Gastrocnemius medialis (tissue), 4 donors: ENCODE measurements around the gene AQP11. TPM values are rescaled to one million over a fixed set of nuclear protein-coding genes. Genes with fewer than 3 reads are reported as not detected.

ENCODE experiments used
- ATAC-seq, 2 donors: fragments of 150-250 bp; one replicate each; pipeline ENCODE4 v1.9.1; 2016
- DNase-seq, 2 donors: peaks; one replicate each; pipeline ENCODE4 v3.0.0-alpha.2; 2019
- H3K27ac ChIP-seq, 4 donors: fragments of 200-600 bp; sonication (generic); 1 replicate in 1 of 4; 2 replicates in 3 of 4; pipeline ENCODE4 v1.5.1; 2016 to 2018; ENCODE audit warnings: mild to moderate bottlenecking in 2 of 4, moderate library complexity in 1 of 4
- H3K27me3 ChIP-seq, 3 donors: fragments of 200-600 bp; sonication (generic) in 2 of 3; 1 replicate in 1 of 3; 2 replicates in 2 of 3; pipeline versions ENCODE4 v1.5.1 to v1.6.0; 2016 to 2019; ENCODE audit warnings: mild to moderate bottlenecking in 1 of 3, moderate library complexity in 1 of 3
- H3K36me3 ChIP-seq, 2 donors: fragments of 200-600 bp; sonication (generic) in 1 of 2; one replicate each; pipeline ENCODE4 v1.5.1; 2017 to 2018
- H3K4me1 ChIP-seq, 2 donors: fragments of 200-600 bp; sonication (generic) in 1 of 2; one replicate each; pipeline ENCODE4 v1.5.1; 2016 to 2017; ENCODE audit warnings: mild to moderate bottlenecking in 2 of 2
- H3K4me3 ChIP-seq, 4 donors: fragments of 200-600 bp; sonication (generic) in 3 of 4; 1 replicate in 1 of 4; 2 replicates in 3 of 4; pipeline ENCODE4 v1.5.1; 2016 to 2019; ENCODE audit warnings: mild to moderate bottlenecking in 2 of 4
- H3K9me3 ChIP-seq, 3 donors: fragments of 200-600 bp; sonication (generic) in 2 of 3; 1 replicate in 1 of 3; 2 replicates in 2 of 3; pipeline ENCODE4 v1.5.1; 2016 to 2019
- CTCF ChIP-seq, 5 experiments: fragments of 450-650 bp in 3 of 5; fragments of 200-600 bp in 2 of 5; sonication (generic) in 2 of 5; IDR thresholded peaks in 4 of 5; conservative IDR thresholded peaks in 1 of 5; 1 replicate in 4 of 5; 2 replicates in 1 of 5; pipeline ENCODE4 v1.5.1; 2016 to 2019; ENCODE audit warnings: antibody characterized with exemption in 5 of 5, mild to moderate bottlenecking in 3 of 5, moderate library complexity in 3 of 5
- POLR2A ChIP-seq, 2 donors: fragments of 450-650 bp; IDR thresholded peaks; one replicate each; pipeline ENCODE4 v1.6.1; 2017; ENCODE audit warnings: antibody characterized with exemption in 2 of 2, mild to moderate bottlenecking in 2 of 2, moderate library complexity in 2 of 2
- in situ Hi-C, 4 donors: fragments of 200-750 bp; cut with MboI; loops; one replicate each; pipeline versions ENCODE4 v1.15.0 to v1.8.0; 2017; ENCODE audit warnings: low sequenced_read_pairs in 4 of 4
- intact Hi-C: fragments of 100-400 bp; cut with DNase I; formaldehyde crosslinking; loops from one replicate; pipeline ENCODE4 v1.15.1; 2023; ENCODE audit warnings: low total_unique reads
- total RNA-seq, 4 donors: library from RNA; depleted of rRNA; stranded (reverse); fragments of >200 nt; gene quantifications; one replicate each; pipeline versions ENCODE4 v1.1.0 to v1.2.3, GENCODE V29; 2016

The AQP11 gene
- total RNA-seq, 4 donors from 2014 or later: 0.11 to 0.82 (median 0.46) TPM; not detected in 1

GRCh38 chr11:77637345-77638165 lies 47.8 kb downstream of the AQP11 start, which contains the start of gene CLNS1A:
Gene CLNS1A, minus strand, starts transcription at chr11:77637794. Its CDS starts 80 bp downstream, at chr11:77637714.
- in situ Hi-C loops: no loop called here
- TF ChIP-seq POLR2A (IDR thresholded peaks at IDR 0.05): peak; percentile 47 to 59
- no peak for TF ChIP-seq CTCF (IDR thresholded peaks at IDR 0.05 in 4 of 5, conservative IDR thresholded peaks at IDR 0.05 in 1 of 5)
- ATAC-seq (peak; percentile 97 to 99), DNase-seq (peak; percentile 77 to 79)
- Histone ChIP-seq H3K27me3 (peaks cover 0 to 4% (median 0%) of the 10 kb centered on the region in 3 donors), H3K9me3 (no peaks in the 10 kb centered on the region), H3K36me3 (no peaks in the 10 kb centered on the region), H3K4me1 (peaks cover 11 to 17% of the 10 kb centered on the region in 2 donors), H3K27ac (peak within 1 kb of the TSS; percentile 71 to 86 (median 82)), H3K4me3 (peak within 1 kb of the TSS; percentile 90 to 98 (median 93))
- intact Hi-C loops: loop anchor here (2.0 kb wide), 1 partner anchor 183 kb away; the partner anchor contains the start of genes AAMDC and RSF1

- Histone ChIP-seq H3K4me1 (peaks cover 0 to 4% of the 10 kb centered on the region in 2 donors), H3K27ac (no peak overlapping the region), H3K9me3 (no peaks in the 10 kb centered on the region), H3K27me3 (peaks cover 0 to 4% (median 0%) of the 10 kb centered on the region in 3 donors), H3K36me3 (no peaks in the 10 kb centered on the region), H3K4me3 (no peak overlapping the region)
- ATAC-seq (no peak), DNase-seq (no peak)
- TF ChIP-seq POLR2A (IDR thresholded peaks at IDR 0.05) (no peak), CTCF (IDR thresholded peaks at IDR 0.05 in 4 of 5, conservative IDR thresholded peaks at IDR 0.05 in 1 of 5) (no peak)
- in situ Hi-C loops: no loop called here
- intact Hi-C loops: no loop called here
Measured at GRCh38 chr11:77642228-77642627, 52.5 kb downstream of the AQP11 start.

- Histone ChIP-seq H3K27me3 (peaks cover 0 to 4% (median 0%) of the 10 kb centered on the region in 3 donors), H3K4me1 (no peaks in the 10 kb centered on the region), H3K36me3 (no peaks in the 10 kb centered on the region), H3K9me3 (no peaks in the 10 kb centered on the region), H3K4me3 (no peak overlapping the region), H3K27ac (no peak overlapping the region)
- in situ Hi-C loops (no loop called here), intact Hi-C loops (no loop called here)
- TF ChIP-seq POLR2A (IDR thresholded peaks at IDR 0.05) (no peak), CTCF (IDR thresholded peaks at IDR 0.05 in 4 of 5, conservative IDR thresholded peaks at IDR 0.05 in 1 of 5) (no peak)
- ATAC-seq: no peak
- DNase-seq: no peak
Measured at GRCh38 chr11:77644887-77645286, 55.1 kb downstream of the AQP11 start.

- no peak for ATAC-seq
- H3K27me3 ChIP-seq: no peaks in the 10 kb centered on the region
- H3K27ac ChIP-seq: no peak overlapping the region
- no peak for DNase-seq
- H3K4me1 ChIP-seq: no peaks in the 10 kb centered on the region
- TF ChIP-seq CTCF (IDR thresholded peaks at IDR 0.05 in 4 of 5, conservative IDR thresholded peaks at IDR 0.05 in 1 of 5): no peak
- TF ChIP-seq POLR2A (IDR thresholded peaks at IDR 0.05): no peak
- intact Hi-C loops (no loop called here), in situ Hi-C loops (no loop called here)
- no peaks in the 10 kb centered on the region for H3K9me3 ChIP-seq
- H3K4me3 ChIP-seq: no peak overlapping the region
- no peaks in the 10 kb centered on the region for H3K36me3 ChIP-seq
Measured at GRCh38 chr11:77647654-77648305, 58.0 kb downstream of the AQP11 start.
